GM12872 (cell line): ENCODE results near the gene SSBP1.

Experiments used
- TF ChIP-seq, protein P1 (sequence below): IDR thresholded peaks from 3 replicates; pipeline ENCODE4 v1.5.1; 2011; ENCODE audit warnings: low read depth, mild to moderate bottlenecking, low read length, moderate library complexity; ENCODE audit not compliant: insufficient read depth

Gene SSBP1

DNA sequence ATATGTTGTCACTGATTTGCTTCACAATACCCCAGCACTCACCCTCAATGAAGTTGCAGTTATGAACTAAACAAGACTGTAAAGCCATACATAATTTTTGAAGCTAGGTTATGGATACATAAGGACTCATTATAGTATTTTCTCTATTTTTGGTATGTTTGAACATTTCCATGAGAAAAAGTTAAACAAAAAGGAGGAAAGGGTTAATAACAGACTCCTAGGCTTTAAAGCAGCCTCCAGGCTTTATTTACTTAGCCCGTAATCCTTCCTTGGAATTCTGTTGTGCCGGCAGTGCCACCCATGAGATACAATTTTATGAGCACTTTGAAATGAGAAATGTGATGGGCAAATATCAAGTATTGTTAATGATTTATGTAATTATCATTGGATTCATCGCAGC, 34.0 kb upstream of the SSBP1 start:
- TF ChIP-seq, protein P1, sequence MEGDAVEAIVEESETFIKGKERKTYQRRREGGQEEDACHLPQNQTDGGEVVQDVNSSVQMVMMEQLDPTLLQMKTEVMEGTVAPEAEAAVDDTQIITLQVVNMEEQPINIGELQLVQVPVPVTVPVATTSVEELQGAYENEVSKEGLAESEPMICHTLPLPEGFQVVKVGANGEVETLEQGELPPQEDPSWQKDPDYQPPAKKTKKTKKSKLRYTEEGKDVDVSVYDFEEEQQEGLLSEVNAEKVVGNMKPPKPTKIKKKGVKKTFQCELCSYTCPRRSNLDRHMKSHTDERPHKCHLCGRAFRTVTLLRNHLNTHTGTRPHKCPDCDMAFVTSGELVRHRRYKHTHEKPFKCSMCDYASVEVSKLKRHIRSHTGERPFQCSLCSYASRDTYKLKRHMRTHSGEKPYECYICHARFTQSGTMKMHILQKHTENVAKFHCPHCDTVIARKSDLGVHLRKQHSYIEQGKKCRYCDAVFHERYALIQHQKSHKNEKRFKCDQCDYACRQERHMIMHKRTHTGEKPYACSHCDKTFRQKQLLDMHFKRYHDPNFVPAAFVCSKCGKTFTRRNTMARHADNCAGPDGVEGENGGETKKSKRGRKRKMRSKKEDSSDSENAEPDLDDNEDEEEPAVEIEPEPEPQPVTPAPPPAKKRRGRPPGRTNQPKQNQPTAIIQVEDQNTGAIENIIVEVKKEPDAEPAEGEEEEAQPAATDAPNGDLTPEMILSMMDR, result no peak

DNA sequence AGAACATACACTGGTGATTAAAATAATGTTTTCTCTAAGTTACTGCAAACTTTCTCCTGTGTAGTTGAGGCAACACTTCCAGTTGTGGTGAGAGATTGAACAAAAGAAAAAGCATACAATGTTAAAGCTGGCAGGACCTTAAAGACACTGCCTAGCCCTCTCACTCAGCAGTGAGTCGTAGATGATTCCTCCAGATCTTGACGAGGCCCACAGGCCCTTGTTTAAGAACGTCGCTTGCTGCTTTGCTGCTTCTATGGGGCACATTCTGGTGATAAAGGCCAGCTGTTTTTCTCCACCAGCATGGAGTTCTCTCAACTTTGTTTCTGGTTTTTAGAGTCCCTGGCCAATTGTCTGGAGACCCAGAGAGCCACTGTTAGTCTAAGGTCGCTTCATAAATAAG, 33.4 kb upstream of the SSBP1 start:
- TF ChIP-seq, protein P1, result no peak

DNA sequence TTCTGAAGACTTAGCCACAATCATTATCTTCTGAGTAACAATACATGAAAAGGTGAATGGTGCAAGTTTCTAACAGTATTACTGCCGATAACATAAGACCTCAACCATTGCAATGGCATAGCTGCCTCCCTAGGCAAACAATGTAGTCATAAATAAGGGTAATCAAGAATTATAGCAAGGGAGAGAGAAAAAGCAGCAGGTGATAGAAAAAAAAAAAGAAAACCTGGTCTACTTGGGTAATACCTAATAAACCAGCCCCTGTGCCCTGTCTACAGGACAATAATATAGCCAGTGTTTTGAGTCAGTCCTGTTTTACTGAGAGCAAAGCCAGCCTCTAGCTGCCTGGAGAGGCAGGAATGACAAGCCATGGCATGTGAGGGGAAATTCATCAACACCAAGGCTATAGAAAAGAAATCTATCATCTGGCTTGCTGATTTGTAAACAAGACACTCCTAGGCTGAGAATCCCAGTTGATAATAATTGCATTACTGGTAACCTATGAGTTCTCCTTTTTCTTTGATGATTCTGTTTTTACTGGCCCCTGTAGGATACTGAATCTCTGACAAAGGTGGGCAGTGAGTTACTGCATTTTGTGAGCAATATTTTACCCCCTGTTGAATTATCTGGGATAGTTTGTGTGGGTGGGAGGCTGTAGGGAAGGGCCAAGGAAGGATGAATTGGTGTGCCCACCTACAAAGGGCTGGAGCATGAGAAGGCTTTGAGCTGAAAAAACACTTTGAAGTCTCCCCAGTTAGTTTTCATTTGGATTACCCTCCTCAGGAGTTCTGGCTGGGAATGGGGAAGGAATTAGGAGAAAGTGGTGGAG, 31.7 kb upstream of the SSBP1 start:
- TF ChIP-seq, protein P1, result no peak

DNA sequence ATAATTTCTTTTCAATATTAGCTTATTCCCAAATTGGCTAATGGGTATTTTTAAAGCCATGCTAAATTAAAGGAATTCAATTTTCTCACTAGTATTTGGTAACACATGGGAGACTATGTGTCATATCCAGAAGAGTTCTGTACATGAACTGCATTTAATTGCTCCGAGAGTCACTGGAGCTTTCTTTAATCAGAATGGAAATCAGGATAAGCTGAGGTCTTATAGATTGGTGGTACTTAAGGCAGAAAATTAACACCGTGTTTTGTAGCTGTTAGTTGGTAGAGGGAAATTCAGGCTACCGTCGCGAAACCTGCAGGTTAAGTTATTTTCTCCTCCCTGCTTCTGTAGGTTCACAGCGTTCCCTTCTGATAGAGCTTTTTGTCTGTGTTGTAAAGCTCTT, 29.8 kb upstream of the SSBP1 start, which contains the start of gene WEE2:
TSS of gene WEE2 (plus strand) at position 3 of the 400 bp plus-strand sequence. CDS start 406 bp downstream, outside the sequence.
- TF ChIP-seq, protein P1, result no peak

DNA sequence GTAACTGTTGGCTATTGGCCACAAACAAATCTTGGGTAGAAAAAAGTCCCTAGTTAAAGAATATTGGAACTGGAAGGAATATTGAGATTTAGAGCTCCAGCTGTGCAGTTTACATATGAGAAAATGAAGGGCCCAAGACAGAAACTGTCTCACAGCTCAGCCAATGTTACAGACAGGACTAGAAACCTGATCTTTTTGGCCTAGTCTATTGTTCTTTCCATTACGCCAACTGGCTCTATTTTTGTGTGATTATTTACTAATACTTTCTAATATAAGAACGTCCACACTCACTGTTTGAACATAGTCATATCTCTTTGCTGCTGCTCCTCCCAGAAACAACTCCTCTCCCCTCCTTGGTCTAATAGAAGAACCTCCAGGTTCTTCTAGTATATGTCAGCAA, 28.8 kb upstream of the SSBP1 start:
- TF ChIP-seq, protein P1, result no peak

DNA sequence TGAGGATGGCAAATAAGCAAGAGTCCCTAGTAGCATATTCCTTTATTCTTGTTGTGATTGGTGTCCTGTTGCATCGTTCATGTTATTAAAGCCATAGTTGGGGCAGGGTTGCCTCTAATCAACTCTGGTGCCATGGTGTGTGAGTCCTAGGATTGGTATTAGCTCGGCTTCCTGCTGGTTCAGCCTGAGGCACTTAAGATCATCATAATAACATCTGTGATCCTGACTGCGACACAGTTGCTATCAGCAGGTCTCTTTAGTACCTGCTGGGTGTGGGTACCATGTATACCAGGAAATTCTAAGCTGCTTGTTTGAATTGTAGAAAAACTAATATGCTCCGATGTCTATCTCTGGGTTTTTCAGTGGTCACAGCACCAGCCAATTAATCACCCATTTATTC, 28.4 kb upstream of the SSBP1 start:
- TF ChIP-seq, protein P1, result no peak

DNA sequence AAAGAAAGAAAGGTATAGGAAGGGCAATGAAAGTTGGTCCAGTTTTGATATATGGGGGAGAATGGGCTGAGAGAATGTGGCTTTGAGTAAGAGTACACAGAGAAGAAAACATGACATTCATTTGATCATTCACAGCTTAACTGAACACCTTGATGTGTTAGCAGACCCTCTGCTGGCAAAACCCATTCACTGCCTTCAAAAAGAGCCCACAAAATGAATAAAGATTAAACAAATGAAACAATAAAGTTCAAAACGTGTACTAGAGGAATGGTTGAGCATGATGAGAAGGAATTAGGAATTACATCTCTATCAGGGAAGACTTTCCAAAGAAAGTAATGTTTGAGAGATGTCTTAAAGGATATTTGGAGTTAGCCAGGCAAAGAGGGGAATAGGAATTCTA, 27.9 kb upstream of the SSBP1 start:
- TF ChIP-seq, protein P1, result 0 out of 3 replicates have a peak, but pooled peaks have one; percentile 5
